Ovary (tissue), 9 donors: ENCODE measurements around the gene HSD11B2. TPM values are rescaled to one million over a fixed set of nuclear protein-coding genes. Genes with fewer than 3 reads are reported as not detected.

ENCODE experiments used
- DNase-seq, 5 donors: peaks; one replicate each; pipeline ENCODE4 v3.0.0-alpha.2; 2019 to 2020
- H3K27ac ChIP-seq, 2 donors: fragments of 200-600 bp; one replicate each; pipeline versions ENCODE4 v1.5.1 to v1.8.0; 2019 to 2022
- H3K27me3 ChIP-seq: fragments of 200-600 bp; one replicate; pipeline ENCODE4 v1.8.0; 2022
- H3K36me3 ChIP-seq: fragments of 200-600 bp; sonication (generic); one replicate; pipeline ENCODE4 v1.5.1; 2019
- H3K4me1 ChIP-seq: one replicate; pipeline ENCODE4 v1.8.1; 2013; ENCODE audit warnings: mild to moderate bottlenecking, moderate library complexity; ENCODE audit not compliant: insufficient read depth
- H3K4me3 ChIP-seq: fragments of 200-600 bp; sonication (generic); one replicate; pipeline ENCODE4 v1.5.1; 2017
- H3K9me3 ChIP-seq, 2 donors: fragments of 200-600 bp in 1 of 2; sonication (generic) in 1 of 2; one replicate each; pipeline versions ENCODE4 v1.5.1 to v1.8.1; 2013 to 2019; ENCODE audit warnings: mild to moderate bottlenecking in 1 of 2, moderate library complexity in 1 of 2
- CTCF ChIP-seq, 3 donors: fragments of 450-650 bp in 2 of 3; fragments of 200-600 bp in 1 of 3; IDR thresholded peaks; one replicate each; pipeline versions ENCODE4 v1.5.1 to v1.8.0; 2016 to 2022; ENCODE audit warnings: antibody characterized with exemption in 3 of 3, mild to moderate bottlenecking in 1 of 3
- EP300 ChIP-seq: sonication (generic); formaldehyde crosslinking; IDR thresholded peaks from one replicate; pipeline ENCODE4 v1.6.1; 2017; ENCODE audit warnings: antibody characterized with exemption
- POLR2A ChIP-seq: fragments of 450-650 bp; IDR thresholded peaks from one replicate; pipeline ENCODE4 v1.6.1; 2017; ENCODE audit warnings: antibody characterized with exemption, mild to moderate bottlenecking, moderate library complexity
- WGBS, 3 donors: extraction: QIAGEN DNeasy Blood & Tissue Kit in 1 of 3; methylation state at CpG; one replicate each; pipeline versions ENCODE4 v1.1.5 to v1.1.7; 2013 to 2017; 5-methylcytosine and 5-hydroxymethylcytosine counted together
- intact Hi-C, 4 donors: fragments of 100-400 bp; cut with DNase I; formaldehyde crosslinking; loops; one replicate each; pipeline versions ENCODE4 v1.11.0 to v1.15.1; 2022 to 2023
- polyA plus RNA-seq, 2 donors: library from polyadenylated mRNA; stranded (reverse); fragments of 200-250 nt in 1 of 2; fragments of 350-450 nt in 1 of 2; fragmentation: Illumina TruSeq in 1 of 2; extraction: RNeasy Lipid Tissue Mini Kit (QIAGEN cat#74804) in 1 of 2; gene quantifications; one replicate each; pipeline ENCODE4 v1.2.3, GENCODE V29; 2013 to 2014
- total RNA-seq, 7 donors: library from RNA; depleted of rRNA in 2 of 7; stranded (reverse); fragments of >200 nt in 2 of 7; fragmentation: NEBNext Ultra II Directional in 3 of 7; extraction: Animal tissue kit (Norgen Biotek cat#: 25700) in 3 of 7; gene quantifications; one replicate each; pipeline versions ENCODE4 v1.1.0 to v1.2.4, GENCODE V29; 2016 to 2023
- donor health status: DM: no; HTN: no; CAD: no; lungs with moderate emphysema.
- donor health status: DM: no; HTN: no; CAD: no.
- donor health status: Bipolar disorder and iron deficiency.
- donor health status: DM: yes; HTN: yes; CAD: no.
- donor health status: DM: no; HTN: no; CAD: no.
- donor health status: DM: yes; HTN: yes; CAD: no.

HSD11B2 gene
- total and polyA plus RNA-seq, 9 donors, result 1.3 to 26.3 (median 15.7) TPM

- peaks cover 6% of the 10 kb centered on the region for H3K4me1 ChIP-seq
- WGBS, 3 donors, result 65 to 72% (median 67%) methylated on average over 7 of the region's 7 CpGs
- peak in 3 of 5 donors; percentile 49 to 60 (median 54) for DNase-seq
- H3K9me3 ChIP-seq, result no peaks in the 10 kb centered on the region
- intact Hi-C loops, result no loop called here
- H3K4me3 ChIP-seq, result no peak overlapping the region
- H3K27me3 ChIP-seq, result no peaks in the 10 kb centered on the region
- no peaks in the 10 kb centered on the region for H3K36me3 ChIP-seq
- TF ChIP-seq CTCF (IDR thresholded peaks at IDR 0.05) (no peak), POLR2A (no peak), EP300 (no peak)
- no peak overlapping the region for H3K27ac ChIP-seq
Measured at GRCh38 chr16:67470359-67470758, 39.4 kb downstream of the HSD11B2 start.

DNA sequence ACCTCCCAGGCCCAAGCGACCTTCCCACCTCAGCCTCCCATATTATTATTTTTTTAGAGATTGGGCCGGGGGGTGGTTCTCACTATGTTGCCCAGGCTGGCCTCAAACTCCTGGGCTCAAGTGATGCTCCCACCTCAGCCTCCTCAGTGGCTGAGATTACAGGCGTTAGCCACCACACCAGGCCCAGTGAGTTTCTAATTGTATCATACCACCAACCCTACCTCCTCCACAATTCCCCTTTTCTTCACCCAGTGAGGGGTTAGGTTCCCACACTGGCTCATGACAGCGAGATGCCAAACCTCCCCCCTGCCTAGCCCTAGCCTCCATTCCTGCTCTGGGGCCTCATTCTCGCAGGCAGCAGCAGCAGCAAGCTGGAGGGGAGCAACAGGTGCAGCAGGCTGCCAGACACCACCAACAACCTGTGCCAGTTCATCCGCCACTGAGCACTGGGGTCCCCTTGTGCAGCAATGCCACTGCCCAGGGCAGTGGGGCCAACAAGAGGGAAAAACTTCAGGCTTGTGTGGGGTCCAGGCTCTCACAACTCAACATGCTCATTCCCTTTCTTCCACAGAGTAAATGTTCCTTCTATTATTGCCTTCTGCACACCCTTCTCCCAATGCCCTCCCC, 41.0 kb downstream of the HSD11B2 start:
- Histone ChIP-seq H3K4me1 (peaks cover 3% of the 10 kb centered on the region), H3K9me3 (no peaks in the 10 kb centered on the region), H3K36me3 (no peaks in the 10 kb centered on the region), H3K27ac (no peak overlapping the region), H3K4me3 (no peak overlapping the region), H3K27me3 (no peaks in the 10 kb centered on the region)
- WGBS, 3 donors, result 89 to 96% (median 94%) methylated on average over 6 of the region's 6 CpGs
- intact Hi-C loops, result no loop called here
- no peak for DNase-seq
- no peak for TF ChIP-seq POLR2A
- TF ChIP-seq CTCF (IDR thresholded peaks at IDR 0.05), result no peak
- TF ChIP-seq EP300, result no peak

GRCh38 chr16:67474551-67475455, 43.9 kb downstream of the HSD11B2 start:
- Histone ChIP-seq H3K27me3 (no peaks in the 10 kb centered on the region), H3K36me3 (no peaks in the 10 kb centered on the region), H3K4me1 (peaks cover 6% of the 10 kb centered on the region), H3K27ac (no peak overlapping the region), H3K9me3 (no peaks in the 10 kb centered on the region), H3K4me3 (no peak overlapping the region)
- intact Hi-C loops, result no loop called here
- TF ChIP-seq CTCF (IDR thresholded peaks at IDR 0.05) (no peak), EP300 (no peak), POLR2A (no peak)
- no peak for DNase-seq
- 86 to 92% (median 90%) methylated on average over 11 of the region's 11 CpGs for WGBS, 3 donors

DNA sequence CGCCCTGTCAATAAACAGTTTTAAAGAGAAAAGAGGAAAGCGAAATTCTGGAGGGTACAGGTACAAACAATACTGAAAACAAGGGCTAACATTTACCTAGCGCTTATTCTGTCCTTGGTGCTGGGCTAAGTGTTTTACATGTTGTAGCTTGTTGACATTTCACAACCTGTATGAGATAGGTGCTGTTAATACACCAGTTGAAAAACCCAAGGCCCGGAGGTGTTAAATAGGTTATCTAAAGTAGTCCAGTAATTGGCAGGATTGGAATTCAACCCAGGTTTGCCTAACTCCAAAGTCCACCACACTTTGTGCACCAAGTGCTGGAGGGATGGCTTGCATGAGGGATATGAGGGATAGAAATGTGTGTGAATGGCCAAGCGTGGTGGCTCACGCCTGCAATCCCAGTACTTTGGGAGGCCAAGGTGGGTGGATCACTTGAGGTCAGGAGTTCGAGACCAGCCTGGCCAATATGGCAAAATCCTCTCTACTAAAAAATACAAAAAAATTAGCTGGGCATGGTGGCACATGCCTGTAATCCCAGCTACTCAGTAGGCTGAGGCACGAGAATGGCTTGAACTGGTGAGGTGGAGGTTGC, 47.1 kb downstream of the HSD11B2 start:
- Histone ChIP-seq H3K4me1 (peaks cover 19% of the 10 kb centered on the region), H3K4me3 (no peak overlapping the region), H3K9me3 (no peaks in the 10 kb centered on the region), H3K27me3 (no peaks in the 10 kb centered on the region), H3K36me3 (no peaks in the 10 kb centered on the region), H3K27ac (no peak overlapping the region)
- intact Hi-C loops, result no loop called here
- DNase-seq, result no peak
- WGBS, 3 donors, result 92 to 96% (median 93%) methylated on average over 8 of the region's 8 CpGs
- no peak for TF ChIP-seq POLR2A
- no peak for TF ChIP-seq CTCF (IDR thresholded peaks at IDR 0.05)
- no peak for TF ChIP-seq EP300
